ENCODE measurements around the gene PLAAT2. TPM values are rescaled to one million over a fixed set of nuclear protein-coding genes. Genes with fewer than 3 reads are reported as not detected.

PLAAT2 gene
- total and polyA plus RNA-seq, 10 of the 15 experiments (the other 5 are each of a cell fraction or from before 2014, with no cell fraction given): 4.6 to 25.9 (median 8.6) TPM

GRCh38 chr11:63556404-63557013 lies 6.7 kb downstream of the PLAAT2 start:
- POLR2A ChIA-PET: interaction anchor here (0.5 kb wide), 1 partner anchor 27 kb away, joined by 3 read pairs; no protein-coding TSS in a partner anchor
- RAD21 ChIA-PET (ENCODE audit: unreplicated experiment): no interaction called here
- no peak for ATAC-seq

GRCh38 chr11:63554877-63555223 lies 8.3 kb downstream of the PLAAT2 start:
- SMC1A ChIA-PET (ENCODE audit: uncharacterized antibody, unreplicated experiment): interaction anchor here (0.6 to 1.4 kb wide), 2 partner anchors 10 to 12 kb away, joined by 3 to 4 read pairs; no protein-coding TSS in a partner anchor
- intact Hi-C loops (cut with micrococcal nuclease; ENCODE audit: unreplicated experiment): no loop called here
- TF ChIP-seq HDAC2 (IDR thresholded peaks at IDR 0.05): no peak
- no peak for TF ChIP-seq E4F1 (IDR thresholded peaks at IDR 0.05; ENCODE audit: borderline replicate concordance, partially characterized antibody)
- TF ChIP-seq MYB (IDR thresholded peaks at IDR 0.05; ENCODE audit: borderline replicate concordance, low read depth, low read length): no peak
- TF ChIP-seq RELA (IDR thresholded peaks at IDR 0.05; ENCODE audit: borderline replicate concordance, partially characterized antibody): no peak
- TF ChIP-seq, protein P1, sequence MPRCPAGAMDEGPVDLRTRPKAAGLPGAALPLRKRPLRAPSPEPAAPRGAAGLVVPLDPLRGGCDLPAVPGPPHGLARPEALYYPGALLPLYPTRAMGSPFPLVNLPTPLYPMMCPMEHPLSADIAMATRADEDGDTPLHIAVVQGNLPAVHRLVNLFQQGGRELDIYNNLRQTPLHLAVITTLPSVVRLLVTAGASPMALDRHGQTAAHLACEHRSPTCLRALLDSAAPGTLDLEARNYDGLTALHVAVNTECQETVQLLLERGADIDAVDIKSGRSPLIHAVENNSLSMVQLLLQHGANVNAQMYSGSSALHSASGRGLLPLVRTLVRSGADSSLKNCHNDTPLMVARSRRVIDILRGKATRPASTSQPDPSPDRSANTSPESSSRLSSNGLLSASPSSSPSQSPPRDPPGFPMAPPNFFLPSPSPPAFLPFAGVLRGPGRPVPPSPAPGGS (IDR thresholded peaks at IDR 0.05; ENCODE audit: borderline replicate concordance, insufficient read depth, low read depth, low read length, poor library complexity, severe bottlenecking): no peak
- TF ChIP-seq NFYA (IDR thresholded peaks at IDR 0.05; ENCODE audit: borderline replicate concordance, low read depth, low read length): no peak

More at GRCh38 chr11:63556404-63557013, 6.7 kb downstream of the PLAAT2 start:
- Histone ChIP-seq H3K27me3 (replicated peaks in 1 of 2; ENCODE audit: control insufficient read depth in 2 of 2, insufficient read depth in 2 of 2, low read length in 1 of 2) (no peaks in the 10 kb centered on the region), H3K4me3 (no peak overlapping the region), H3K27ac (ENCODE audit: control insufficient read depth, insufficient read depth) (no peak overlapping the region), H3K9ac (ENCODE audit: control insufficient read depth, insufficient read depth, low read length) (no peak overlapping the region), H3K36me3 (ENCODE audit: control insufficient read depth in 2 of 2, insufficient read depth in 2 of 2, low read length in 1 of 2) (no peaks in the 10 kb centered on the region), H2AFZ (ENCODE audit: control insufficient read depth, low read depth, low read length) (no peak overlapping the region), H3K9me3 (replicated peaks; ENCODE audit: control insufficient read depth, insufficient read depth, low read length) (no peaks in the 10 kb centered on the region), H3K4me2 (ENCODE audit: control insufficient read depth, insufficient read depth) (no peak overlapping the region), H3K79me2 (ENCODE audit: control insufficient read depth, insufficient read depth, low read length) (no peaks in the 10 kb centered on the region), H4K20me1 (ENCODE audit: control insufficient read depth, insufficient read depth) (no peaks in the 10 kb centered on the region), H3K4me1 (ENCODE audit: control insufficient read depth, insufficient read depth, low read length) (peaks cover 23% of the 10 kb centered on the region)
- BruUV-seq (replicated peaks): no TSS peak
- in situ Hi-C loops (cut with MboI): no loop called here
- no peak for FAIRE-seq
- TF ChIP-seq ZNF274 (IDR thresholded peaks at IDR 0.05; ENCODE audit: insufficient read depth, insufficient read length) (no peak), MTA2 (IDR thresholded peaks at IDR 0.05; ENCODE audit: low read depth) (no peak), KDM1A (IDR thresholded peaks at IDR 0.05; ENCODE audit: borderline replicate concordance) (no peak), TBL1XR1 (IDR thresholded peaks at IDR 0.05; ENCODE audit: low read depth, low read length) (no peak), CBFB (IDR thresholded peaks at IDR 0.05; ENCODE audit: low read depth) (no peak), YY1 (IDR thresholded peaks at IDR 0.05; ENCODE audit: low read depth, low read length) (no peak), FOXM1 (IDR thresholded peaks at IDR 0.05; ENCODE audit: low read depth, low read length) (no peak), HDAC2 (IDR thresholded peaks at IDR 0.05) (no peak), MTA3 (IDR thresholded peaks at IDR 0.05; ENCODE audit: borderline replicate concordance, low read length) (no peak), TCF7 (IDR thresholded peaks at IDR 0.05; ENCODE audit: borderline replicate concordance) (no peak), POU2F2 (IDR thresholded peaks at IDR 0.05; ENCODE audit: borderline replicate concordance, low read depth, low read length) (no peak), POLR2AphosphoS5 (IDR thresholded peaks at IDR 0.05; ENCODE audit: low read length) (no peak), JUND (IDR thresholded peaks at IDR 0.05; ENCODE audit: low read depth, low read length) (no peak), GABPA (IDR thresholded peaks at IDR 0.05; ENCODE audit: low read depth) (no peak), MYC (IDR thresholded peaks at IDR 0.05; ENCODE audit: insufficient read depth, insufficient read length, insufficient replicate concordance, low read length, severe bottlenecking) (no peak), TAF1 (IDR thresholded peaks at IDR 0.05; ENCODE audit: borderline replicate concordance, low read depth, low read length) (no peak)
- CTCF ChIA-PET: no interaction called here
- SMC1A ChIA-PET (ENCODE audit: uncharacterized antibody, unreplicated experiment): no interaction called here
- DNase-seq (ENCODE audit: low read depth, low spot score): no peak
- WGBS (ENCODE audit: insufficient coverage, insufficient replicate concordance, low lambda C conversion rate, missing lambda C conversion rate): 45% methylated on average over 7 of the region's 7 CpGs
- intact Hi-C loops (cut with micrococcal nuclease; ENCODE audit: unreplicated experiment): no loop called here

More at GRCh38 chr11:63554877-63555223, 8.3 kb downstream of the PLAAT2 start:
- in situ Hi-C loops (cut with MboI): no loop called here
- ChIA-PET RAD21 (ENCODE audit: unreplicated experiment) (interaction anchor here (0.6 kb wide), 1 partner anchor 12 kb away, joined by 3 read pairs; no protein-coding TSS in a partner anchor), POLR2A (interaction anchor here (1.1 kb wide), 1 partner anchor 9 kb away, joined by 3 read pairs; no protein-coding TSS in a partner anchor), CTCF (interaction anchor here (0.6 kb wide), 1 partner anchor 17 kb away, joined by 3 read pairs; no protein-coding TSS in a partner anchor)
- Histone ChIP-seq H3K36me3 (ENCODE audit: control insufficient read depth in 2 of 2, insufficient read depth in 2 of 2, low read length in 1 of 2) (no peaks in the 10 kb centered on the region), H3K27me3 (replicated peaks in 1 of 2; ENCODE audit: control insufficient read depth in 2 of 2, insufficient read depth in 2 of 2, low read length in 1 of 2) (no peaks in the 10 kb centered on the region), H3K4me2 (ENCODE audit: control insufficient read depth, insufficient read depth) (no peak overlapping the region), H3K9me3 (replicated peaks; ENCODE audit: control insufficient read depth, insufficient read depth, low read length) (no peaks in the 10 kb centered on the region), H2AFZ (ENCODE audit: control insufficient read depth, low read depth, low read length) (no peak overlapping the region), H3K9ac (ENCODE audit: control insufficient read depth, insufficient read depth, low read length) (no peak overlapping the region), H4K20me1 (ENCODE audit: control insufficient read depth, insufficient read depth) (no peaks in the 10 kb centered on the region), H3K27ac (ENCODE audit: control insufficient read depth, insufficient read depth) (no peak overlapping the region), H3K79me2 (ENCODE audit: control insufficient read depth, insufficient read depth, low read length) (no peaks in the 10 kb centered on the region), H3K4me3 (no peak overlapping the region), H3K4me1 (ENCODE audit: control insufficient read depth, insufficient read depth, low read length) (peaks cover 23% of the 10 kb centered on the region)
- FAIRE-seq (no peak), ATAC-seq (no peak), DNase-seq (ENCODE audit: low read depth, low spot score) (no peak)
- no TSS peak for BruUV-seq (replicated peaks)
- WGBS (ENCODE audit: insufficient coverage, insufficient replicate concordance, low lambda C conversion rate, missing lambda C conversion rate): 95% methylated on average over 4 of the region's 4 CpGs

Data from GM12878 (cell line).